PC-9 (cell line): ENCODE results near the gene EOMES.

Experiments used
- EZH2 ChIP-seq: fragments of 200-600 bp; sonication (generic); IDR thresholded peaks from 2 replicates; pipeline ENCODE4 v1.8.0; 2017; ENCODE audit warnings: antibody characterized with exemption, low read depth
- TF ChIP-seq, protein P1 (sequence below): fragments of 200-600 bp; sonication (generic); conservative IDR thresholded peaks from 2 replicates; pipeline ENCODE4 v1.6.1; 2017; ENCODE audit warnings: mixed run types, antibody characterized with exemption, mild to moderate bottlenecking, moderate library complexity

- TF ChIP-seq, protein P1, sequence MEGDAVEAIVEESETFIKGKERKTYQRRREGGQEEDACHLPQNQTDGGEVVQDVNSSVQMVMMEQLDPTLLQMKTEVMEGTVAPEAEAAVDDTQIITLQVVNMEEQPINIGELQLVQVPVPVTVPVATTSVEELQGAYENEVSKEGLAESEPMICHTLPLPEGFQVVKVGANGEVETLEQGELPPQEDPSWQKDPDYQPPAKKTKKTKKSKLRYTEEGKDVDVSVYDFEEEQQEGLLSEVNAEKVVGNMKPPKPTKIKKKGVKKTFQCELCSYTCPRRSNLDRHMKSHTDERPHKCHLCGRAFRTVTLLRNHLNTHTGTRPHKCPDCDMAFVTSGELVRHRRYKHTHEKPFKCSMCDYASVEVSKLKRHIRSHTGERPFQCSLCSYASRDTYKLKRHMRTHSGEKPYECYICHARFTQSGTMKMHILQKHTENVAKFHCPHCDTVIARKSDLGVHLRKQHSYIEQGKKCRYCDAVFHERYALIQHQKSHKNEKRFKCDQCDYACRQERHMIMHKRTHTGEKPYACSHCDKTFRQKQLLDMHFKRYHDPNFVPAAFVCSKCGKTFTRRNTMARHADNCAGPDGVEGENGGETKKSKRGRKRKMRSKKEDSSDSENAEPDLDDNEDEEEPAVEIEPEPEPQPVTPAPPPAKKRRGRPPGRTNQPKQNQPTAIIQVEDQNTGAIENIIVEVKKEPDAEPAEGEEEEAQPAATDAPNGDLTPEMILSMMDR: no peak
- no peak for TF ChIP-seq EZH2
Observed at GRCh38 chr3:27723456-27723814, 1.3 kb upstream of the EOMES start.
